ENCODE measurements around the gene GP1BA.

GRCh38 chr17:4948931-4949320, 16.8 kb downstream of the GP1BA start:
- TF ChIP-seq CTCF (IDR thresholded peaks at IDR 0.05; ENCODE audit: low read length) (no peak), EZH2 (IDR thresholded peaks at IDR 0.05; ENCODE audit: borderline replicate concordance, low read length) (no peak)

Measured in OCI-LY1 (cell line).